Esophagus (tissue), 2 donors: ENCODE results near the gene HARS2. TPM values are rescaled to one million over a fixed set of nuclear protein-coding genes. Genes with fewer than 3 reads are reported as not detected.
A peak's percentile ranks its signal among the peaks of the same experiment; 100 is the strongest.
"Not testable (repeated sequence)": the region's sequence is repeated elsewhere in the genome, so short reads cannot be mapped to it uniquely, and the experiment has no call there.

Experiments
- H3K27ac ChIP-seq, 2 donors: one replicate each; pipeline ENCODE4 v1.5.1; 2013; ENCODE audit warnings: low read depth in 2 of 2, mild to moderate bottlenecking in 2 of 2, inconsistent platforms in 1 of 2, low read length in 1 of 2, moderate library complexity in 1 of 2
- H3K27me3 ChIP-seq, 2 donors: one replicate each; pipeline ENCODE4 v1.6.1; 2013; ENCODE audit warnings: low read length in 2 of 2, control low read depth in 1 of 2, mild to moderate bottlenecking in 1 of 2; ENCODE audit not compliant: insufficient read depth in 2 of 2, control insufficient read depth in 1 of 2
- H3K36me3 ChIP-seq, 2 donors: one replicate each; pipeline ENCODE4 v1.6.1; 2013; ENCODE audit warnings: low read length in 1 of 2; ENCODE audit not compliant: control insufficient read depth in 2 of 2, insufficient read depth in 2 of 2
- H3K4me1 ChIP-seq, 2 donors: one replicate each; pipeline ENCODE4 v1.6.1; 2013; ENCODE audit warnings: low read length in 1 of 2; ENCODE audit not compliant: control insufficient read depth in 2 of 2, insufficient read depth in 2 of 2
- H3K4me3 ChIP-seq, 2 donors: one replicate each; pipeline ENCODE4 v1.5.1; 2013; ENCODE audit warnings: low read length in 2 of 2, mild to moderate bottlenecking in 2 of 2, low read depth in 1 of 2, moderate library complexity in 1 of 2
- H3K9me3 ChIP-seq, 2 donors: one replicate each; pipeline ENCODE4 v1.6.1; 2013; ENCODE audit warnings: mild to moderate bottlenecking in 2 of 2, low read depth in 1 of 2, low read length in 1 of 2, moderate library complexity in 1 of 2; ENCODE audit not compliant: control insufficient read depth in 2 of 2, insufficient read depth in 1 of 2
- WGBS, 2 donors: extraction: QIAGEN DNeasy Blood & Tissue Kit; methylation state at CpG; one replicate each; pipeline ENCODE4 v1.1.7; 2013; 5-methylcytosine and 5-hydroxymethylcytosine counted together
- polyA plus RNA-seq, 2 donors: library from polyadenylated mRNA; stranded (reverse); fragments of 200-250 nt; gene quantifications; one replicate each; pipeline ENCODE4 v1.2.3, GENCODE V29; 2013
- donor health status: healthy with polysubstance abuse.
- donor health status: Bipolar disorder and iron deficiency.

The HARS2 gene
- polyA plus RNA-seq, 2 donors = 13.9 to 17.6 TPM

GRCh38 chr5:140718266-140718592 lies 27.0 kb downstream of the HARS2 start:
- 74 to 87% methylated on average over 7 of the region's 7 CpGs for WGBS, 2 donors
- Histone ChIP-seq H3K36me3 (no peaks in the 10 kb centered on the region), H3K4me3 (no peak overlapping the region), H3K27me3 (no peaks in the 10 kb centered on the region), H3K27ac (peak overlapping the region in 1 of 2 donors; percentile 28), H3K4me1 (peaks cover 2 to 3% of the 10 kb centered on the region in 2 donors), H3K9me3 (no peaks in the 10 kb centered on the region)

- WGBS, 2 donors = 56 to 64% methylated on average over 6 of the region's 6 CpGs
- not testable (repeated sequence) for H3K4me3 ChIP-seq, H3K36me3 ChIP-seq, H3K27ac ChIP-seq, H3K9me3 ChIP-seq, H3K27me3 ChIP-seq, H3K4me1 ChIP-seq
These were observed 29.5 kb downstream of the HARS2 start for GRCh38 chr5:140720738-140721137.

GRCh38 chr5:140721395-140721794 lies 30.1 kb downstream of the HARS2 start:
- not testable (repeated sequence) for H3K4me3 ChIP-seq, H3K27ac ChIP-seq, H3K36me3 ChIP-seq, H3K9me3 ChIP-seq, H3K4me1 ChIP-seq, H3K27me3 ChIP-seq
- 82 to 84% methylated on average over 5 of the region's 5 CpGs for WGBS, 2 donors

GRCh38 chr5:140725799-140726471 lies 34.7 kb downstream of the HARS2 start:
- no peaks in the 10 kb centered on the region for H3K27me3 ChIP-seq
- H3K9me3 ChIP-seq = no peaks in the 10 kb centered on the region
- 10% methylated on average over 23 of the region's 23 CpGs for WGBS, 2 donors
- no peaks in the 10 kb centered on the region for H3K4me1 ChIP-seq
- H3K4me3 ChIP-seq = peak overlapping the region in 1 of 2 donors; percentile 19
- H3K36me3 ChIP-seq = no peaks in the 10 kb centered on the region
- H3K27ac ChIP-seq = no peak overlapping the region

GRCh38 chr5:140733098-140733497 lies 41.8 kb downstream of the HARS2 start:
- no peak overlapping the region for H3K4me3 ChIP-seq
- H3K36me3 ChIP-seq = no peaks in the 10 kb centered on the region
- no peaks in the 10 kb centered on the region for H3K4me1 ChIP-seq
- no peaks in the 10 kb centered on the region for H3K27me3 ChIP-seq
- no peak overlapping the region for H3K27ac ChIP-seq
- no peaks in the 10 kb centered on the region for H3K9me3 ChIP-seq
- 68 to 73% methylated on average over 4 of the region's 4 CpGs for WGBS, 2 donors

- Histone ChIP-seq H3K27ac (no peak overlapping the region), H3K36me3 (no peaks in the 10 kb centered on the region)
These were observed 43.1 kb downstream of the HARS2 start for GRCh38 chr5:140734354-140734753.

GRCh38 chr5:140737486-140737885 lies 46.2 kb downstream of the HARS2 start:
- no peak overlapping the region for H3K4me3 ChIP-seq
- no peaks in the 10 kb centered on the region for H3K36me3 ChIP-seq
- no peak overlapping the region for H3K27ac ChIP-seq
- H3K4me1 ChIP-seq = no peaks in the 10 kb centered on the region
- H3K9me3 ChIP-seq = peaks cover 0 to 2% of the 10 kb centered on the region in 2 donors
- H3K27me3 ChIP-seq = no peaks in the 10 kb centered on the region
- 77 to 78% methylated on average over 1 of the region's 1 CpG for WGBS, 2 donors

More at GRCh38 chr5:140734354-140734753, 43.1 kb downstream of the HARS2 start:
- H3K9me3 ChIP-seq = no peaks in the 10 kb centered on the region
- 60 to 66% methylated on average over 7 of the region's 7 CpGs for WGBS, 2 donors
- no peaks in the 10 kb centered on the region for H3K4me1 ChIP-seq
- no peak overlapping the region for H3K4me3 ChIP-seq
- H3K27me3 ChIP-seq = no peaks in the 10 kb centered on the region

- no peaks in the 10 kb centered on the region for H3K27me3 ChIP-seq
- 63 to 79% methylated on average over 1 of the region's 1 CpG for WGBS, 2 donors
- H3K4me1 ChIP-seq = no peaks in the 10 kb centered on the region
- no peak overlapping the region for H3K4me3 ChIP-seq
- H3K9me3 ChIP-seq = peaks cover 2 to 3% of the 10 kb centered on the region in 2 donors
- no peak overlapping the region for H3K27ac ChIP-seq
- no peaks in the 10 kb centered on the region for H3K36me3 ChIP-seq
These were observed 50.7 kb downstream of the HARS2 start for GRCh38 chr5:140741967-140742366.

Other genes with a start within 250 kb of the HARS2 start
- 10 to 100 TPM; 27.6 to 38.2 TPM for gene EIF4EBP3, start 143.8 kb upstream of the HARS2 start, polyA plus RNA-seq
- 10 to 100 TPM; 23.1 to 23.7 TPM for gene SRA1, start 134.0 kb upstream of the HARS2 start, polyA plus RNA-seq
- 10 to 100 TPM; 10.9 to 20.7 TPM for gene APBB3, start 126.9 kb upstream of the HARS2 start, polyA plus RNA-seq
- 10 to 100 TPM; 26.2 to 42.3 TPM for gene SLC35A4, start 126.6 kb upstream of the HARS2 start, polyA plus RNA-seq
- gene CD14, start 58.3 kb upstream of the HARS2 start, polyA plus RNA-seq = 10 to 100 TPM in 1 of 2 donors, 1 to 10 TPM in 1; 7.4 to 14.3 TPM
- gene TMCO6, start 52.0 kb upstream of the HARS2 start, polyA plus RNA-seq = 10 to 100 TPM; 15.7 to 16.7 TPM
- 100 to 1,000 TPM; 130 to 183 TPM for gene NDUFA2, start 43.8 kb upstream of the HARS2 start, polyA plus RNA-seq
- 10 to 100 TPM; 56.5 to 83.5 TPM for gene IK, start 43.6 kb upstream of the HARS2 start, polyA plus RNA-seq
- 10 to 100 TPM; 17.3 to 19.2 TPM for gene WDR55, start 26.6 kb upstream of the HARS2 start, polyA plus RNA-seq
- 1 to 10 TPM in 1 of 2 donors, under 1 TPM in 1; 0.76 to 1.9 TPM for gene DND1, start 17.9 kb upstream of the HARS2 start, polyA plus RNA-seq
- gene HARS1, start 85 bp upstream of the HARS2 start, polyA plus RNA-seq = 10 to 100 TPM; 47.7 to 55.5 TPM
- 10 to 100 TPM; 35.8 to 61.6 TPM for gene ZMAT2, start 9.0 kb downstream of the HARS2 start, polyA plus RNA-seq
- under 1 TPM in 1 of 2 donors, not detected in 1; 0.02 TPM for gene PCDHA1, start 94.7 kb downstream of the HARS2 start, polyA plus RNA-seq
- not detected for gene PCDHA2, start 103.4 kb downstream of the HARS2 start, polyA plus RNA-seq
- gene PCDHA3, start 109.6 kb downstream of the HARS2 start, polyA plus RNA-seq = under 1 TPM in 1 of 2 donors, not detected in 1; 0.04 TPM
- under 1 TPM; 0.02 to 0.05 TPM for gene PCDHA4, start 115.6 kb downstream of the HARS2 start, polyA plus RNA-seq
- gene PCDHA5, start 130.2 kb downstream of the HARS2 start, polyA plus RNA-seq = under 1 TPM in 1 of 2 donors, not detected in 1; 0.04 TPM
- gene PCDHA6, start 136.5 kb downstream of the HARS2 start, polyA plus RNA-seq = under 1 TPM in 1 of 2 donors, not detected in 1; 0.02 TPM
- under 1 TPM; 0.01 to 0.02 TPM for gene PCDHA7, start 142.8 kb downstream of the HARS2 start, polyA plus RNA-seq
- gene PCDHA8, start 149.7 kb downstream of the HARS2 start, polyA plus RNA-seq = under 1 TPM in 1 of 2 donors, not detected in 1; 0.01 TPM
- under 1 TPM in 1 of 2 donors, not detected in 1; 0.02 TPM for gene PCDHA9, start 156.9 kb downstream of the HARS2 start, polyA plus RNA-seq
- under 1 TPM; under 0.01 to 0.02 TPM for gene PCDHA10, start 164.4 kb downstream of the HARS2 start, polyA plus RNA-seq
- under 1 TPM in 1 of 2 donors, not detected in 1; under 0.01 TPM for gene PCDHA11, start 177.5 kb downstream of the HARS2 start, polyA plus RNA-seq
- under 1 TPM; 0.01 to 0.04 TPM for gene PCDHA12, start 183.9 kb downstream of the HARS2 start, polyA plus RNA-seq
- not detected for gene PCDHA13, start 190.7 kb downstream of the HARS2 start, polyA plus RNA-seq
- under 1 TPM in 1 of 2 donors, not detected in 1; 0.01 TPM for gene PCDHAC1, start 234.8 kb downstream of the HARS2 start, polyA plus RNA-seq